NB4 (cell line): Measurements from ENCODE around the gene MEFV.

Experiments
- CTCF ChIP-seq: IDR thresholded peaks from one replicate; pipeline ENCODE4 v1.5.1; 2012; ENCODE audit warnings: low read depth, low read length
- MYC ChIP-seq: IDR thresholded peaks from 2 replicates; pipeline ENCODE4 v1.6.1; 2011; ENCODE audit warnings: low read depth, low read length
- POLR2A ChIP-seq: IDR thresholded peaks from 2 replicates; pipeline ENCODE4 v1.6.1; 2011; ENCODE audit warnings: mild to moderate bottlenecking; ENCODE audit not compliant: insufficient read length; ENCODE audit errors: extremely low read depth
- TF ChIP-seq, protein P1 (sequence below): IDR thresholded peaks from 2 replicates; pipeline ENCODE4 v1.6.1; 2011; ENCODE audit warnings: low read depth, low read length

DNA sequence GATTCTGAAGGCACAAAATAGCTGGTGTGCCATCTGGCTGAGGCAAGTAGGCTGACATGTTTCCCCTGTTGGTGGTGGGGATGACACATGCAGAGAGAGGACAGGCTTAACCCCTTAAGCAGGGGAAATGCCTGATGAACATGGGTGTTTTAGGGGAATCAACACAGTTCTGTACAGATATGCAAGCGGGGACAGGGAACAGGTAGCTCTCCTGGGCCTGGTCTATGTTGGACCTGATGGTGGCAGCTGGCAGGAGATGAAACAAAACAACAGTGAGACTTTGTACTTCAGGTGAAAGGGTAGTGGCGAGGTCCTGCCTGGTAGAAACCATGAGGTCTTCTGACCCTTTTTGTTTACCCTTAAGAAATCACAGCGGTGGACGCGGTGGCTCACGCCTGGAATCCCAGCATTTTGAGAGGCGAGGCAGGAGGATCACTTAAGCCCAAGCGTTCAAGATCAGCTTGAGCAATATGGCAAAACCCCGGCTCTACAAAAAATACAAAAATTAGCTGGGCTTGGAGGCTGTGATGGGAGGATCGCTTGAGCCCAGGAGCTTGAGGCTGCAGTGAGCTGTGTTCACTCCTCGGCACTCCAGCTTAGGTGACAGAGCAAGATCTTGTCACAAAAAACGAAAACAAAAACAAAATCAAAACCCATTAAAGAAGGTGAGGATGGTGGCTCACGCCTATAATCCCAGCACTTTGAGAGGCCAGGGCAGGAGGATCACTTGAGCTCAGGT, 57.9 kb downstream of the MEFV start:
- TF ChIP-seq POLR2A = no peak
- TF ChIP-seq CTCF = no peak
- TF ChIP-seq, protein P1, sequence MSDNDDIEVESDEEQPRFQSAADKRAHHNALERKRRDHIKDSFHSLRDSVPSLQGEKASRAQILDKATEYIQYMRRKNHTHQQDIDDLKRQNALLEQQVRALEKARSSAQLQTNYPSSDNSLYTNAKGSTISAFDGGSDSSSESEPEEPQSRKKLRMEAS = no peak
- TF ChIP-seq MYC = no peak
